Breast epithelium (tissue), 3 donors: ENCODE results near the gene GPR50.

Experiments used
- CTCF ChIP-seq, 3 donors: fragments of 450-650 bp; IDR thresholded peaks; one replicate each; pipeline ENCODE4 v1.5.1; 2016 to 2017; ENCODE audit warnings: antibody characterized with exemption in 3 of 3, mild to moderate bottlenecking in 3 of 3, moderate library complexity in 3 of 3
- POLR2A ChIP-seq: fragments of 450-650 bp; IDR thresholded peaks from one replicate; pipeline ENCODE4 v1.6.1; 2016; ENCODE audit warnings: antibody characterized with exemption, mild to moderate bottlenecking, moderate library complexity

GRCh38 chrX:151183912-151184565 lies 7.7 kb downstream of the GPR50 start:
- TF ChIP-seq CTCF (IDR thresholded peaks at IDR 0.05) (no peak), POLR2A (no peak)
